Skeletal muscle satellite cell (primary cell): Measurements from ENCODE around the gene AUTS2.

Experiments
- H3K27me3 ChIP-seq: 2 replicates; pipeline ENCODE4 v1.7.0; 2013; ENCODE audit warnings: low read length; ENCODE audit not compliant: control insufficient read depth, insufficient read depth
- H3K36me3 ChIP-seq: 2 replicates; pipeline ENCODE4 v1.7.0; 2013; ENCODE audit warnings: mild to moderate bottlenecking, control low read depth, low read length; ENCODE audit not compliant: insufficient read depth
- H3K4me1 ChIP-seq: 2 replicates; pipeline ENCODE4 v1.7.0; 2013; ENCODE audit warnings: low read length; ENCODE audit not compliant: control insufficient read depth, insufficient read depth
- H3K4me2 ChIP-seq: 2 replicates; pipeline ENCODE4 v1.7.0; 2013; ENCODE audit warnings: mild to moderate bottlenecking, low read length
- H3K4me3 ChIP-seq: 2 replicates; pipeline ENCODE4 v1.7.0; 2013; ENCODE audit warnings: low read length
- H3K9ac ChIP-seq: 2 replicates; pipeline ENCODE4 v1.7.0; 2013; ENCODE audit warnings: mild to moderate bottlenecking, low read depth, low read length, moderate library complexity
- H3K9me3 ChIP-seq: replicated peaks from 2 replicates; pipeline ENCODE4 v1.7.0; 2013; ENCODE audit warnings: mild to moderate bottlenecking, control low read depth, low read length

AUTS2 gene

DNA sequence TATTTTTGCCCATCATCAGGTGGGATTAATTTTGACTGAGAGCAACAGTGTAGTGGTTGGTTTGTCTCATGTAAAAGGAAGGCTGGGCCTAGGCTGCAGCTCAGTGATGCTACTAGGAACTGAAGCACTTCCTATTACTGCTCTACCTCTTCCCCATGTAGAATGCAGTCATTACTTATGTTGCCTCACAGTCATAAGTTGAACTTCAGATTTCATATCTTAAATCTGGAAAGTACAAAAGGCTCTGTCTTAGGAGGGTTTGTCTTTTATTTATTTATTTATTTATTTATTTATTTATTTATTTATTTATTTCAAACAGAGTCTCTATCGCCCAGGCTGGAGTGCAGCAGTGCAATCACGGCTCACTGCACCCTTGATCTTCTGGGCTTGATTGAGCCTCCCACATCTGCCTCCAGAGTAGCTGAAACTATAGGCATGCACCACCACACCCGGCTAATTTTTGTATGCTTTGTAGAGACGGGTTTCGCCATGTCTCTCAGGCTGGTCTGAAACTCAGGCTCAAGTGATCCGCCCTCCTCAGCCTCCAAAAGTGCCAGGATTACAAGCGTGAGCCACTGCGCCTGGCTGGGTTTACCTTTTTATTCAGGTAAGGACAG, 812.0 kb downstream of the AUTS2 start:
- Histone ChIP-seq H3K4me1 (no peaks in the 10 kb centered on the region), H3K27me3 (no peaks in the 10 kb centered on the region), H3K9me3 (no peaks in the 10 kb centered on the region), H3K9ac (no peak overlapping the region), H3K4me2 (no peak overlapping the region), H3K4me3 (no peak overlapping the region), H3K36me3 (no peaks in the 10 kb centered on the region)

GRCh38 chr7:70414368-70414767, 816.1 kb downstream of the AUTS2 start:
- H3K9me3 ChIP-seq = no peaks in the 10 kb centered on the region
- H3K4me3 ChIP-seq = no peak overlapping the region
- H3K4me2 ChIP-seq = no peak overlapping the region
- no peaks in the 10 kb centered on the region for H3K4me1 ChIP-seq
- H3K27me3 ChIP-seq = no peaks in the 10 kb centered on the region
- no peaks in the 10 kb centered on the region for H3K36me3 ChIP-seq
- H3K9ac ChIP-seq = no peak overlapping the region

- no peak overlapping the region for H3K4me3 ChIP-seq
- H3K9me3 ChIP-seq = no peaks in the 10 kb centered on the region
- no peaks in the 10 kb centered on the region for H3K27me3 ChIP-seq
- H3K4me2 ChIP-seq = no peak overlapping the region
- H3K9ac ChIP-seq = no peak overlapping the region
- H3K36me3 ChIP-seq = no peaks in the 10 kb centered on the region
- no peaks in the 10 kb centered on the region for H3K4me1 ChIP-seq
Observed at GRCh38 chr7:70415179-70415972, 817.1 kb downstream of the AUTS2 start.

GRCh38 chr7:70416347-70416985, 818.2 kb downstream of the AUTS2 start:
- no peaks in the 10 kb centered on the region for H3K36me3 ChIP-seq
- no peak overlapping the region for H3K4me2 ChIP-seq
- no peak overlapping the region for H3K4me3 ChIP-seq
- no peaks in the 10 kb centered on the region for H3K4me1 ChIP-seq
- no peaks in the 10 kb centered on the region for H3K27me3 ChIP-seq
- no peak overlapping the region for H3K9ac ChIP-seq
- H3K9me3 ChIP-seq = no peaks in the 10 kb centered on the region

- H3K27me3 ChIP-seq = no peaks in the 10 kb centered on the region
- no peak overlapping the region for H3K4me2 ChIP-seq
- no peaks in the 10 kb centered on the region for H3K4me1 ChIP-seq
Observed at GRCh38 chr7:70416986-70417655, 818.8 kb downstream of the AUTS2 start.

DNA sequence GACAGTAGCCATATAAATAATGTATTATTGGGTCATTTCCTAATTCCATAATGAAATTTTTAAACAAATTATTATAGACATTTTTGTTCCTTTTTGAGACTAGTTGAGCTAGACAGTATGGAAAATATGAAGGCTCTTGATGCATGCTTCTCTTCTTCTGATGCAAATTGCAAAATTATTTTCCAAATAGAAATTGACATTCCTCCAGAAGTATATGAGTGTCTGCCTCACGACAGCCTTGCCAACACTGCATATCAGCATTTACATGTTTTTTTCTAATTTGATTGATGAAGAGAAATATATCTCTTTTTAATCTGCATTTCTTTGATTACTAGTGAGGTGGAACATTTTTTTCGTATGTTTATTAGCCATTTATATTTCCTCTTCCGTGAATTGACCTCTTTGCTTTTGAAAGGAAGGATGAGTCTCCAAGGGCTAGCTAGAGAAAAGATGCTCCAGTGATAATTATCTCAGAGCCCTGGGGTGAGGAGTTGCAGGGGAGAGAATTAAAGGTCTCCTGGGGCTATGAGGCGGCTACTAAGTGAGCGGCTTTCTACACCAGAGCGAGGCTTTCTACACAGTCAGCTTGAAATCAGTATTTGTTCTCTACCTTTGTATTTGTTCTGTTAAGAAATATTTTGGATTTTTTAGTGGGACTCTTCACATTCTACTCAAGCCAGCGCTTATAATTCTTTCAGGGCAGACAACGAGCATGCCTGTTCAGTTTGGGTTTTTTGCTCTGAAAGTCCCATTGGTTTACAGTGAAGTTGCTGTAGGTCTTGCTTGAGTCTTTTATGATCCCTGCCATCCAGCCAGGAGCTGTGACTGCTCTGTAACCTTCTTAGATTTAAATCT, 821.5 kb downstream of the AUTS2 start:
- Histone ChIP-seq H3K4me1 (no peaks in the 10 kb centered on the region), H3K9me3 (no peaks in the 10 kb centered on the region), H3K4me2 (no peak overlapping the region), H3K36me3 (no peaks in the 10 kb centered on the region), H3K27me3 (no peaks in the 10 kb centered on the region), H3K9ac (no peak overlapping the region), H3K4me3 (no peak overlapping the region)

More at GRCh38 chr7:70416986-70417655, 818.8 kb downstream of the AUTS2 start:
- H3K9me3 ChIP-seq = no peaks in the 10 kb centered on the region
- no peak overlapping the region for H3K4me3 ChIP-seq
- no peak overlapping the region for H3K9ac ChIP-seq
- no peaks in the 10 kb centered on the region for H3K36me3 ChIP-seq

- Histone ChIP-seq H3K4me2 (no peak overlapping the region), H3K9me3 (no peaks in the 10 kb centered on the region), H3K27me3 (no peaks in the 10 kb centered on the region), H3K9ac (no peak overlapping the region), H3K4me1 (no peaks in the 10 kb centered on the region), H3K36me3 (no peaks in the 10 kb centered on the region), H3K4me3 (no peak overlapping the region)
Observed at GRCh38 chr7:70420381-70420662, 822.0 kb downstream of the AUTS2 start.

DNA sequence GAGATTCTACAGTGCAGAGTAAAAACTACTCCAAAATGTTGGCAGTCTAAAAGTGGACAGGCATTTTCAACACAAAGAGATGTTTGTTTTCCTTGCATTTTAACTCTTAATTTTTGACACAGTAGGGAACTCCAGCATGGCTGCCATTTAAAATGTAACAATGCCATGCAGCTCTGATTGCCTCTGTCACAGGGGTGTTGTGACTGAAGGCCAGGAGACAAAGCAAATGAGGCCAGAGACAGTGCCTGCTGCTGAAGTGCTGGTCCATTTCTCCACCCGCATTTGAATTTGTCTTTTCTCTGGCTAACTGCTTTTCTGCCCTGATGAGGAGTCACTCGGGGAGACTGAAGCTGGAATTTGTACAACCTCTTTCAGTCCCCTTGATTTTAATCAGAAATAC, 823.0 kb downstream of the AUTS2 start:
- no peak overlapping the region for H3K4me2 ChIP-seq
- H3K9me3 ChIP-seq = no peaks in the 10 kb centered on the region
- H3K36me3 ChIP-seq = no peaks in the 10 kb centered on the region
- H3K4me3 ChIP-seq = no peak overlapping the region
- H3K4me1 ChIP-seq = no peaks in the 10 kb centered on the region
- H3K9ac ChIP-seq = no peak overlapping the region
- H3K27me3 ChIP-seq = no peaks in the 10 kb centered on the region

- Histone ChIP-seq H3K36me3 (no peaks in the 10 kb centered on the region), H3K4me3 (no peak overlapping the region), H3K9ac (no peak overlapping the region), H3K4me2 (no peak overlapping the region), H3K9me3 (no peaks in the 10 kb centered on the region), H3K4me1 (no peaks in the 10 kb centered on the region), H3K27me3 (no peaks in the 10 kb centered on the region)
Observed at GRCh38 chr7:70426249-70426880, 828.1 kb downstream of the AUTS2 start.

DNA sequence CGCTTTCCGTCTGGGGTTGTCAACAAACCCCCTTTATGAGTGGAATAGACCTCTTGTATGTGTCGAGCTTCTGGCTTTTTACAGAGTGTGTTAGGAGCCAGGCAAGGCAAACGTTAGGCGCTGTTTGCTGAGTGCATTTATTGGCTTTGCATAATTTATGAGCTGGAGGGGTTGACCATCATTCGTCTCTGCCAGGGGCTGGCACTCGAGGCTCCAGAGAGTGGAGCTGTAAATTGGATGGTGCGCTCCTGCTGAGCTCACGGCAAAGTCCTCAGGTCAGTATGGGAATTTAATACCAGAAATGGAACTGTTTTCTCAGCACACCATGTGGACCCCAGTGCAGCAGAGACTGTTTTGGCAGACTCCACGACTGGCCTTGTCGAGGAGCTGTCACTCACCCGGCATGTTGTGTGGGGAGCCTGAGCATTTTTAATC, 834.3 kb downstream of the AUTS2 start:
- no peak overlapping the region for H3K4me3 ChIP-seq
- no peaks in the 10 kb centered on the region for H3K9me3 ChIP-seq
- no peaks in the 10 kb centered on the region for H3K36me3 ChIP-seq
- no peak overlapping the region for H3K9ac ChIP-seq
- H3K4me1 ChIP-seq = no peaks in the 10 kb centered on the region
- no peaks in the 10 kb centered on the region for H3K27me3 ChIP-seq
- no peak overlapping the region for H3K4me2 ChIP-seq
